CD4-positive, alpha-beta T cell treated with Interleukin-6 at 100 ng/mL for 8 hours (primary cell): ENCODE results near the gene PTBP1.
"Not testable (repeated sequence)": the region's sequence is repeated elsewhere in the genome, so short reads cannot be mapped to it uniquely, and the experiment has no call there.

Experiments used
- DNase-seq: peaks from one replicate; pipeline ENCODE4 v3.0.0-alpha.2; 2020; ENCODE audit warnings: mixed read lengths, low spot score

PTBP1 gene

DNA sequence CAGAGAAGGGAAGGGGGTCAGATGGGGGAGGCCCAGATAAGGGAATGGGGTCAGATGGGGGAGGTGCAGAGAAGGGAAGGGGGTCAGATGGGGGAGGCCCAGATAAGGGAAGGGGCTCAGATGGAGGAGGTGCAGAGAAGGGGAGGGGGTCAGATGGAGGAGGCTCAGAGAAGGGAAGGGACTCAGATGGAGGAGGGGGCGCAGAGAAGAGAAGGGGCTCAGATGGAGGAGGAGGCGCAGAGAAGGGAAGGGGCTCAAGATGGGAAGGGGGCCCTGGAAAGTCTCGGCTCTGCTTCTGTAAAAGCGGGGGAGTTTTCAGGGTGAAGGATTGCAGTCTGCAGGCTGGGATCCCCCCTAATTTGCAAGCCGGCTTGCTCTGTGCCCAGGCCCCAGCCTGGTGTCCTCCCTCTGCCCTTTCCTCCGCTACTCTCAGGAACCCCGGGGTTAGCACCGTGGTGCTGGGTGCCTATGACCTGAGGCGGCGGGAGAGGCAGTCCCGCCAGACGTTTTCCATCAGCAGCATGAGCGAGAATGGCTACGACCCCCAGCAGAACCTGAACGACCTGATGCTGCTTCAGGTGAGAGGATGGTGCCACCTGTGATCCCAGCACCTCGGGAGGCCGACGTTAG, 32.0 kb downstream of the PTBP1 start:
- no peak for DNase-seq

DNA sequence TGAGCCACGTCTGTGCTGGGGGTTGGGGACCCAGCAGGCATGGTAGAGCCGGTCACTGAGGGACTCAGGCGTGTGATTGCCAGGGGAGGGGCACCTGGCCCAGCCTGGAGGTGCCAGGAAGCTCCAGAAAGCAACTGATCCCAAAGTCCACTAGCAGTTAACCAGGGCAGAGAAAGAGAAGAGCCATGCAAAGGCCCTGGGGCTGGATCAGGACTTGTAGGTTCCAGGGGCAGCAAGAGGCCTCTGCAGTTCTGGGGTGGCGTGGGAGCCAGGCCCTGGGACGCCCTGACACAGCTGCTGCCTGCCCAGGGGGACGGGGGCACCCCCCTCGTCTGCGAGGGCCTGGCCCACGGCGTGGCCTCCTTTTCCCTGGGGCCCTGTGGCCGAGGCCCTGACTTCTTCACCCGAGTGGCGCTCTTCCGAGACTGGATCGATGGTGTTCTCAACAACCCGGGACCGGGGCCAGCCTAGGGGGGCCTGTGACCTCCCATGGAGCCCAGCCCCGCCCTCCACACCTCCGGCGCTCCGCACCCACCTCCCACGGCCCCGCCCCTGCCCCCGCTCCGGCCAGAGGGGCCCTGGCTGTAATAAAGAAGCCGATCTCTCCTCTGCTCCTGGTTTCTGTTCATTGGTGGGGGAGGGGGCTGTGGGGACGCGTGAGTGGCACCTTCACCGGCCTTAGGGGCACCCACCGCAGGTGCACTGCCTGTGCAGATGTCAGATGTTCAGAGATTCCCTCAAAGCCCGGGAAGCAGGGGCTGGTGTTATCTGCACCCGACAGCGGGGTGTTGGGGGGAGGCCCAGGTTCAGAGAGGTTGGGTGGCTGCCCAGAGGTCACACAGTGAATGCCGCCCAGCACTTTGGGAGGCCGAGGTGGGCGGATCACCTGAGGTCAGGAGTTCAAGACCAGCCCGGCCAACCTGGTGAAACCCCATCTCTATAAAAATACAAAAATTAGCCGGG, 34.4 kb downstream of the PTBP1 start:
- DNase-seq: no peak

DNA sequence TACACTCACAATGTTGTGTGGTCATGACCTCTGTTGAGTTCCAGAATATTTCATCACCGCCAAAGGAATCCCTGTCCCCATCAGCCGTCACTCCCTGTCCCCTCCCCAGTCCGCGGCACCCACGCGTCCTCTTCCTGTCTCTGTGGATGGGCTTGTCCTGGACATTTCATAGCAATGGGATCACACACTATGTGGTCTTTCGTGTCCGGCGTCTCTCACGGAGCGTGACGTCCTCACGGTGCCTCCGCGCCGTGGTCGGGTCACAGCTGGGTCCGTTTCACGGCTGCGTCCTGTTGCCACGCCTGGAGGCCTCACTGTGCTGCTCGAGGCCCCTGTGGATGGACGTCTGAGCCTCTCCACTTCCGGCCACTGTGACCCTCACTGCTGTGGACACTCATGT, 37.0 kb downstream of the PTBP1 start:
- no peak for DNase-seq

DNA sequence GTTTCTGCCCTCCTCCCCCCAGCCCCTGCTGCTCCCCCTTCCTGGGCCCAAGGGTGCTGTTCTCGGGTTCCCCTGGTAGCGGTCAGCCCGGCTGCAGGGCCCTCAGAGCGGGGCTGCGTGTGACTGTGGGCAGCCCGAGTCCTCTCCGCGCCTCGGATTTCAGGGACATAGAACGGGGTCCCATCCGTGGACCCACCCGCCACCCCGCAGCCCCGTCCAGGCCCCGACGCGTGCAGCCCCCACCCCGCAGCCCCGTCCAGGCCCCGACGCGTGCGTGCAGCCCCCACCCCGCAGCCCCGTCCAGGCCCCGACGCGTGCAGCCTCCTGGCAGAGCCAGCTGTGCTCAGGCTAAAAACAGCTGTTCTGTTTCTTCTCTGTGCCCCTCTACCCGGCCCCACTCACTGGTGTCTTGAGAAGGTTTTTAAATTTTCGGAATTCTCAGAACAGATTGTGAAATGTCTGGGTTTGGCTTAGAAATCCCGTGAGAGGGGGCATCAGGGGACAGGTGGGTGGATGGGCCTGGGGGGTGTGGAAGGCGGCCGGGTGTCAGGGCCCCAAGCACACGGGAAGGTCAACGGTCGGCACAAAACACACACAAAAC, 38.1 kb downstream of the PTBP1 start:
- no peak for DNase-seq

DNA sequence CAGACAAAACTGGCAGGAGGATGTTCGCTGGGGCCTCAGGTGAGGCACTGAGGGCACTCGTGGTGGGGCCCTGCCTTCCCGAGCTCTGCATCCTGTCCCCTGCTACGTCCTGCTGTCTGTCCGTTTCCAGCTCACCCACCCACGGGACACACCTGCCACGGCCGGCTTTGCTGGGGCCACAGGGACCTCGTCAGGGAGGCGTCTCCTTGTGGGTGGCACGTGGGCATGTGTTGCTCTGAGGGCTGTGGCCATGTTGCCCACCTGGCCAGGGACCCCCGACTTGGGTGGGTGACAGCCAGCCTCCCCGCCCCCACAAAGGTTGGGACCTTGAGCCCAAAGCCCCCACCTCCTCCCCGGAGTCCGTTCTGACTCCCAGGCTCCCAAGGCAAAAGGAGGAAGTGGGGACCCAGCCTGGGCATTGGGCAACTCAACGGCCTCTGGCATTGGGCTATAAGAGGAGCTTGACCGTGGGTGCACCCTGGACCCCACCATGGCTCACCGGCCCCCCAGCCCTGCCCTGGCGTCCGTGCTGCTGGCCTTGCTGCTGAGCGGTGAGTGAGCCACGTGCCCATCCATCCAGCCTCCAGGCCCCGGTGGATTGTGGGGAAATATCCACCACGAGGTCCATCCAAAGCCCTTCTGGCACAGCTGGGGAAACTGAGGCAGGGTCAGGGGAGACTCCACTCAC, 43.4 kb downstream of the PTBP1 start, which contains the start of gene PRTN3:
Gene PRTN3, plus strand, starts transcription at position 481 of the 688 bp plus-strand sequence. Its CDS starts 10 bp downstream, at position 491.
- no peak for DNase-seq

DNA sequence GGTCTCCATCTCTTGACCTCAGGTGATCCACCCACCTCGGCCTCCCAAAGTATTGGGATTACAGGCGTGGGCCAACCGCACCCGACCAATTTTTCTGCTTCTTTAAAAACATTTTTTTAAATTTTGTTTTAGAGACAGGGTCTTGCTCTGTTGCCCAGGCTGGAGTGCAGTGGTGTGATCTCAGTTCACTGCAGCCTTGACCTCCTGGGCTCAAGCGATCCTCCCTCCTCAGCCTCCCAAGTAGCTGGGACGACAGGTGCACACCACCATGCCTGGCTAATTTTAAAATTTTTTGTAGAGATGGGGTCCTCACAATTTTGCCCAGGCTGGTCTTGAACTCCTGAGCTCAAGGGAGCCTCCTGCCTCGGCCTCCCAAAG, 45.5 kb downstream of the PTBP1 start:
- DNase-seq: not testable (repeated sequence)

DNA sequence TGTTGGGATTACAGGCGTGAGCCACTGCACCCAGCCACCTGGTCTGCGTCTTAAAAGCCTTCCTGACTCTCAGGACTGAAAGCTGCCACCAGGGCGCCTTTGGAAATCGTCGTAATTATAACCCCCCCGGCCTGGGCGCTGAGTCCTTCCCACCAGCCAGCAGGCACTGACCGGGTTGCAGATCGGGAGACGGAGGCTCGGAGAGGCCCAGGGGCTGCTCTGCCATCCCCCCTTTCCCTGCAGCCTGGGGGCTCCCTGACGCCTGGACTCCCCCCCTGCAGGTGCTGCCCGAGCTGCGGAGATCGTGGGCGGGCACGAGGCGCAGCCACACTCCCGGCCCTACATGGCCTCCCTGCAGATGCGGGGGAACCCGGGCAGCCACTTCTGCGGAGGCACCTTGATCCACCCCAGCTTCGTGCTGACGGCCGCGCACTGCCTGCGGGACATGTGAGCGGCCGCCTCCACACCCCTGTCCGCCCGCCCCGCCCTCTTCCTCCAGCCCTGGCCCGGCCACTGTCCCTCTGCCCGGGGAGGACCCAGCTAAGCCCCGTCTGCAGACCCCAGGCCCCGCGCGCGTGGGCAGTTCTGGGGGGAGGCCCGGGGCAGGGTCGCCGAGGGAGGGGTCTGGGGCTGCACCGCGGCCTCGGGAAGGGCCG, 46.1 kb downstream of the PTBP1 start:
- no peak for DNase-seq

DNA sequence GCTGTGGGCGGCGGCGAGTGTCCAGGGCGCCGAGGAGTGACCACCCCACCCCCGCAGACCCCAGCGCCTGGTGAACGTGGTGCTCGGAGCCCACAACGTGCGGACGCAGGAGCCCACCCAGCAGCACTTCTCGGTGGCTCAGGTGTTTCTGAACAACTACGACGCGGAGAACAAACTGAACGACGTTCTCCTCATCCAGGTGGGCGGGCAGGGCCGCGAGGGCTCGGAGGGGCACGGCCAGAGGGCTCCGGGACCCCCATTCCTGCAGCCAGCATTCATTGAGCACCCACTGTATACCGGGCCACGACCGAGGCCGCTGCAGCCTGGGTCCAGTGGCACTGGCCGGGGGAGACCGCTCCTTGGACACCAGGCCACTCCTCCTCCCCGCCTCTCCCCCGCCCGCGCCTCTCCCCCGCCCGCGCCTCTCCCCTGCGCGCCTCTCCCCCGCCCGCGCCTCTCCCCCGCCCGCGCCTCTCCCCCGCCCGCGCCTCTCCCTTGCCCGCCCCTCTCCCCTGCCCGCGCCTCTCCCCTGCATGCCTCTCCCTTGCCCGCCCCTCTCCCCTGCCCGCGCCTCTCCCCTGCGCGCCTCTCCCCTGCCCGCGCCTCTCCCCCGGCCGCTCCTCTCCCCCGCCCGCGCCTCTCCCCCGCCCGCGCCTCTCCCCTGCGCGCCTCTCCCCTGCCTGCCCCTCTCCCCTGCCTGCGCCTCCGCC, 46.7 kb downstream of the PTBP1 start:
- no peak for DNase-seq

DNA sequence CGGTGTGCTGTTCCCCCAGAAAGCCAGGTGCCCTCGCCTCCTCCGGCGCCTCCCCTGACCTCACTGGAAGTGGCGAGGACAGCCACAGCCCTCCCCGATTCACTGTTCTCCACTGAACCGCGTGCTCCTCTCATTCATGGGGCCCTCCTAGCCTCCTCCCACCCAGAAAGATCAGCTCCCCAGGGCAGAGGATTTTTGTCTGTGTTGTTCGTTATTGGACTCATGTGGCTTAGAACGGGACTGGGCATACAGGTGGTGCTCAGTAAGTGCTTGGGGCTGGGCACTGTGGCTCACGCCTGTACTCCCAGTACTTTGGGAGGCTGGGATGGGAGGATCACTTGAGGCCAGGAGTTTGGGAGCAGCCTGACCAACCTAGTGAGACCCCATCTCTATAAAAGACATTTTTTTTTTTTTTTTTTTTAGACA, 47.3 kb downstream of the PTBP1 start:
- DNase-seq: no peak

DNA sequence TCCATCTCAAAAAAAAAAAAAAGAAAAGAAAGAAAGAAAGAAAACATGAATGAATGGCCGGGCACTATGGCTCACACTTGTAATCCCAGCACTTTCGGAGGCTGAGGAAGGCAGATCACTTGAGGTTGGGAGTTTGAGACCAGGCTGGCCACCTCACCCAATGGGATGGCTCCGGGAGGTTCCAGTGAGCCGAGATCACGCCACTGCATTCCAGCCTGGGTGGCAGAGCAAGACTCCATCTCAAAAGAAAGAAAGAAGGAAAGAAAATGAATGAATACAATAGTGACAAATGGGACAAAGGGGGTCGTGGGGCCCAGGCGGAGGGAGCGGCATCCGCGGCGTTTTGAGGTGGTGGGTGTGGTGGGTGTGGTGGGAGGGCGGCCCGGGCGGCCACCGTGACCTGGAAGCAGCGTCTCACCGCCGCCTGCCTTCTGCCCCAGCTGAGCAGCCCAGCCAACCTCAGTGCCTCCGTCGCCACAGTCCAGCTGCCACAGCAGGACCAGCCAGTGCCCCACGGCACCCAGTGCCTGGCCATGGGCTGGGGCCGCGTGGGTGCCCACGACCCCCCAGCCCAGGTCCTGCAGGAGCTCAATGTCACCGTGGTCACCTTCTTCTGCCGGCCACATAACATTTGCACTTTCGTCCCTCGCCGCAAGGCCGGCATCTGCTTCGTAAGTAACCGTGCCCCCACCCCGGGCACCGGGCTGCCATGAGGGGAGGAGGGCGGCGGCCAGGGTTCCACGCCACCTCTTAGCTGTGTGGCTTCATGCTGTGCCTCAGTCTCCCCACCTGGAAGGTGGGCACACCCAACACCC, 48.7 kb downstream of the PTBP1 start:
- DNase-seq: no peak

DNA sequence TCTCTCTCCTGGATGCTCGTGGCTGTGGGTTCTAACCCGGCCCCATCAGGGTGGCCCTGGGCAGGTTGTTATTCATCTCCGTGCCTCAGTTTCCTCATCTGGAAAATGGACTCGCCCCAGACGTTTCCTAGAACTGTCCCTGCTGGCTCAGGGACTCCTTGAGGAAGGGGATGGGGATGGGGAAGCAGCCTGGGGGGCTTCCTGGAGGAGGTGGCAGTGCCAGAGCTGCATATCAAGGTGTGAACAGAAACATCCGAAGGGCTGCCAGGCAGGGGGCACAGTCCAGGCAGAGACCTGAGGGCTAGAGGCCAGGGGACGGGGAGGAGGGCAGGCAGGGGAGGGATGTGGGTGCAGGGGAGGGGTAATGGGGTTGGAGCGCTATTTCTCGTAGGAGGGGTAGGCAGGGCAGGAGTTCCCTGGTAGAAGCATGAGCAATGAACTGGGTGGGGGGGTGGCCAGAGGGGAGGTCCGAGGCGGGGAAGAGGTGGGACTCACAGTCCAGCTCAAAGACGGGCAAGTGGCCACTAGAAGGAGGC, 51.2 kb downstream of the PTBP1 start:
- DNase-seq: no peak

DNA sequence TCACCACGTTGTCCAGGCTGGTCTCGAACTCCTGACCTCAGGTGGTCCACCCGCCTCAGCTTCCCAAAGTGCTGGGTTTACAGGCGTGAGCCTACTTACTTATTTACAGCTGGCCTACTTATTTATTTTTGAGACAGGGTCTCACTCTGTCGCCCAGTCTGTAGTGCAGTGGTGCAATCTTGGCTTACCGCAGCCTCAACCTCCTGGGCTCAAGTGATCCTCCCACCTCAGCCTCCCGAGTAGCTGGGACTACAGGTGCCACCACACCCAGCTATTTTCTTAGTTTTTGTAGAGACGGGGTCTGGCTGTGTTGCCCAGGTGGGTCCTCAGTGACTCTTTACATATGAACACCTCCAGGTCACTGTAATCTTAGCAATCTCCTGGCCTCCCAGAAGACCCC, 51.9 kb downstream of the PTBP1 start:
- DNase-seq: not testable (repeated sequence)

DNA sequence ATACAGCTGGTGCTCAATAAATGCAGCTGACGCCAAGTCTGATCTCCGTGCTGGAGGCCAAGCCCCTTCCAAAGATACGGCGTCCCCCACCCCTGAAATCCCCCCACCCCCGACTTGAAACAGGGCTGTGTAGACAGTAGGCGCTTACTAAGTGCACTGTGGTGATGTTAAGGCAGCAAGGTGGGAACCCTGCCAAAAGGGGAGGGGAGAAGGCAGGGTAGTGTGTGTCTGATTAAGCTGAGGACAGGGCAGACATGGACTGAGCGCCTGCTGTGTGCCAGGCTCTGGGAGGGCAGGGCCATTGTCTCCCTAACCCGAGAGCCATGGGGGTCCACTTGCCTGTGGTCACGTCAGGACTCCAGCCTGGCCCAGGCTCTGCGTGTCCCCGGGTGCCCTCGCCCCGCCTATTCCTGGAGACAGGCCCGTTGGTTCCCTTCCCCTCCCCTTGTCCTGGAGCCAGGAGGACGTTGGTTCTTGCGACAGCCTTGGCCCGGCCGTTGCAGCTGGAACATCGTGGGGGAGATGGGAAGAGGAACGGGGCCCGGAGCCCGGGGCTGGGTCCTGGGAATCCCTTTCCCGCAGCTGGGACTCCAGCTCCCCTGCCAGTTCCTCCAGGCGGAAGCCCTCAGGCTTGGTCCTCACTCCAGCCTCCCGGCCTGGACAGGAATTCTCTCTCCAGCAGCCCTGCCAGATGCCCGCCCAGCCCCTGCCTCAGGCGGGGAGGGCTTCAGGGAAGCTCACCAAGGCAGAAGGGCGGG, 53.1 kb downstream of the PTBP1 start:
- DNase-seq: no peak

DNA sequence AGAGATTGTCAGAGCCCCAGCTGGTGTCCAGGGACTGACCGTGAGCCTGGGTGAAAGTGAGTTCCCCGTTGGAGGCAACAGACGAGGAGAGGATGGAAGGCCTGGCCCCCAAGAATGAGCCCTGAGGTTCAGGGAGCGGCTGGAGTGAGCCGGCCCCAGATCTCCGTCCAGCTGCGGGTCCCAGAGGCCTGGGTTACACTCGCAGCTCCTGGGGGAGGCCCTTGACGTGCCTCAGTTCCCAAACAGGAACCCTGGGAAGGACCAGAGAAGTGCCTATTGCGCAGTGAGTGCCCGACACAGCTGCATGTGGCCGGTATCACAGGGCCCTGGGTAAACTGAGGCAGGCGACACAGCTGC, 53.7 kb downstream of the PTBP1 start:
- no peak for DNase-seq

DNA sequence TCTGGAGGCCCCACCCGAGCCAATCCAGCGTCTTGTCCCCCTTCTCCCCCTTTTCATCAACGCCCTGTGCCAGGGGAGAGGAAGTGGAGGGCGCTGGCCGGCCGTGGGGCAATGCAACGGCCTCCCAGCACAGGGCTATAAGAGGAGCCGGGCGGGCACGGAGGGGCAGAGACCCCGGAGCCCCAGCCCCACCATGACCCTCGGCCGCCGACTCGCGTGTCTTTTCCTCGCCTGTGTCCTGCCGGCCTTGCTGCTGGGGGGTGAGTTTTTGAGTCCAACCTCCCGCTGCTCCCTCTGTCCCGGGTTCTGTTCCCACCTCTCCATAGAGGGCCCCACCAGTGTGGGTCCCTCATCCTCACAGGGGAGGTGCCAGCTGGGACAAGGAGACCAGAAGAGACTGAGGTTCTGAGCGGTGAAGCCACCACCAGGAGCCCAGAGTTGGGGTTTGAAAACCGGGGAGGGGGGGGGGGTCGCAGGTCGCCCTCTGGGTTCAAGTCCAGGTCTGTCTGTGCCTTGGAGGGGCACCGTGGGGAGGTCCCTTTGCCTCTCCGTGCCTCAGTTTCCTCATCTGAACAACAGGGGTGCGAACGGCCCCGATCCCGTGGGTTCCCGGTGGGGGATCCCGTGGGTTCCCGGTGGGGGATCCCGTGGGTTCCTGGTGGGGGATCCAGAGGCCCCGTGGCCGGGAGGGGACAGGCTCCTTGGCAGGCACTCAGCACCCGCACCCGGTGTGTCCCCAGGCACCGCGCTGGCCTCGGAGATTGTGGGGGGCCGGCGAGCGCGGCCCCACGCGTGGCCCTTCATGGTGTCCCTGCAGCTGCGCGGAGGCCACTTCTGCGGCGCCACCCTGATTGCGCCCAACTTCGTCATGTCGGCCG, 55.1 kb downstream of the PTBP1 start, which contains the start of gene ELANE:
Gene ELANE, plus strand, starts transcription at position 168 of the 878 bp plus-strand sequence. Its CDS starts 26 bp downstream, at position 194.
- DNase-seq: no peak

DNA sequence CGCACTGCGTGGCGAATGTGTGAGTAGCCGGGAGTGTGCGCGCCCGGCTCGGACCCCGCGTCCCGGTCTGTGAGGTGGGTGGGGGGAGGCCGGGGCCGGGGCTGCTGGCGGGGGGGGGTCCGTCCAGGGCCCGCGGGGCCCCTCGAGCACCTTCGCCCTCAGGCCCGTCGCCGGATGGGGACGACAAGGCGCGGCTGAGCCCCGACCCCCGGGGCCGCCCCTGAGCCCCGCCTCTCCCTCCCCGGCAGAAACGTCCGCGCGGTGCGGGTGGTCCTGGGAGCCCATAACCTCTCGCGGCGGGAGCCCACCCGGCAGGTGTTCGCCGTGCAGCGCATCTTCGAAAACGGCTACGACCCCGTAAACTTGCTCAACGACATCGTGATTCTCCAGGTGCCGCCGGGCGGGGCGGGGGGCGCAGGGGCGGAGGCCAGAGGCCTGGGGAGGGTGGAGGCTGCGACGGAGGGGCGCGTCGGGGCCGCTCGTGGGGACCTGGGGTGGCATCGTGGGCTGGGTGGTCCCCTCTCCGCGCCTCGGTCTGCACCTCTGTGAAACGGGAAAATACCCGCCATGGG, 55.8 kb downstream of the PTBP1 start:
- no peak for DNase-seq

DNA sequence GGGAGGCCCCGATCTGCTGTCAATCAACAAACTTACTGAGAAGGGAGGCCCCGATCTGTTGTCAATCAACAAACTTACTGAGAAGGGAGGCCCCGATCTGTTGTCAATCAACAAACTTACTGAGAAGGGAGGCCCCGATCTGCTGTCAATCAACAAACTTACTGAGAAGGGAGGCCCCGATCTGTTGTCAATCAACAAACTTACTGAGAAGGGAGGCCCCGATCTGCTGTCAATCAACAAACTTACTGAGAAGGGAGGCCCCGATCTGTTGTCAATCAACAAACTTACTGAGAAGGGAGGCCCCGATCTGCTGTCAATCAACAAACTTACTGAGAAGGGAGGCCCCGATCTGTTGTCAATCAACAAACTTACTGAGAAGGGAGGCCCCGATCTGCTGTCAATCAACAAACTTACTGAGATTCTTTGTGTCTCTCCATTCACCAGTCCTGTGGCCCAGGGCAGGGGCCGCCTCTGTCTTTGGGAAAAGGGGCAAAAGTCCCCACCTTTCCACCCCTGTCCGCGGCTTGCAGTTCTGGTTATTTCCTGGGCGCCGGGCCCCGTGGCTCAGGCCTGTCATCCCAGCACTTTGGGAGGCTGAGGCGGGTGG, 56.5 kb downstream of the PTBP1 start:
- not testable (repeated sequence) for DNase-seq
